HG02588 (cell line): ENCODE measurements around the gene LTBP2.

ENCODE experiments used
- ATAC-seq: cut with Tn5 transposase; IDR thresholded peaks from one replicate; pipeline ENCODE4 v1.9.1; 2021; ENCODE audit warnings: mild to moderate bottlenecking, moderate library complexity; ENCODE audit not compliant: unreplicated experiment

The LTBP2 gene

DNA sequence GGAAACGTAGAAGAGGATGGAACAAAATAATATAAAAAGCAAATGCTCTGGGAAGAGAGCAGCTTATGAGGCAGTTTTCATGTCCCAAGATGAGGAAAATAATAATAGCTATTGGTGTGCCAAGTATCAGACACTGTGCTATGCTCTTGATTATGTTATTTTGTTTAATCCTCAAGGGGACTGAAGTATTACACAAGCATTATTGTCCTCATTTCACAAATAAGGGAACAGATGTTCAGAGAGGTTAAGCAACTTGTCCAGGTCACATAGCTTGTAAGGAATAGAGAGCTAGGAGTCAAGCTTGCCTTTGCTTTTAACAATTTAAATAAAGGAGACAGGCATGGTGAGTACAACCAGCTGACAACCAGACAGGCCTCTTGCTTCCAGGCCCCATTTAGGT lies 26.9 kb upstream of the LTBP2 start:
- no peak for ATAC-seq

DNA sequence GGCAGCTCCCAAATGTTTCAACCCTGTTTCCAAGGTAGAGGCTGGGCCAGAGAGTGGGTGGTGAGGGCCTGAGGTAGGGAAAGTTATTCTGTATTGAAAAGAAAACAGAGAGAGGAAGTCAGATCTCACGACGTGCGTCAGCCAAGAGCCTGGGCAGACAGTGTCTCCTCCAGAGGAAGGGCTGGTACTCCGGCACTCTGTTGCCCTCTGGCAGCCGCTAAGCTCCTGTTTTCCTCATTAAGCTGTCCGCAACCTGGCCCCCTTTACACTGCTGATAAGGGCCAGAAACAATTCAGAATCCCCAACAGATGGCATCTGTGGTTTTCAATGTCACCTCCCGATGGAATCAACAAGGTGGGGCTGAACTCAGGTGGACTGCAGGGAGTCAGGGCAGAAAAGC lies 26.0 kb upstream of the LTBP2 start:
- ATAC-seq = no peak

DNA sequence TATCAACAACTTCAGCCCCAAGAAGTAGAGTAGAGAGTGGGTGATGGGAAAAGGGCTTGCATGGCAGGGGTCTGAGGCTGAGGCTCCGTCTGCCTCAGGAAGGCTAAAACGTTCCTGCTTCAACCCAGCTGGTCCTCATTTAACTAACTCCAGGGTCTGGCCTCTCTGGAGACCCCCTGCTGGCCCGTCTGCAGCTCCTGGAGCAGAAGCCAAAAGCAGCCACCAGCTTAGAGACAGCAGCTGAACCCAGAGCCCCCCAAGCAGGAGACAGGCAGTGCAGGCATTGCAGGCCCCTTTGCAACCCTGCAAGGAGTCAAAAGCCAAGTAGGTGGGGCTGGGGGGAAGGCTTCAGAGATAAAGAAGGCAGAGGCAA lies 25.1 kb upstream of the LTBP2 start:
- ATAC-seq = no peak

DNA sequence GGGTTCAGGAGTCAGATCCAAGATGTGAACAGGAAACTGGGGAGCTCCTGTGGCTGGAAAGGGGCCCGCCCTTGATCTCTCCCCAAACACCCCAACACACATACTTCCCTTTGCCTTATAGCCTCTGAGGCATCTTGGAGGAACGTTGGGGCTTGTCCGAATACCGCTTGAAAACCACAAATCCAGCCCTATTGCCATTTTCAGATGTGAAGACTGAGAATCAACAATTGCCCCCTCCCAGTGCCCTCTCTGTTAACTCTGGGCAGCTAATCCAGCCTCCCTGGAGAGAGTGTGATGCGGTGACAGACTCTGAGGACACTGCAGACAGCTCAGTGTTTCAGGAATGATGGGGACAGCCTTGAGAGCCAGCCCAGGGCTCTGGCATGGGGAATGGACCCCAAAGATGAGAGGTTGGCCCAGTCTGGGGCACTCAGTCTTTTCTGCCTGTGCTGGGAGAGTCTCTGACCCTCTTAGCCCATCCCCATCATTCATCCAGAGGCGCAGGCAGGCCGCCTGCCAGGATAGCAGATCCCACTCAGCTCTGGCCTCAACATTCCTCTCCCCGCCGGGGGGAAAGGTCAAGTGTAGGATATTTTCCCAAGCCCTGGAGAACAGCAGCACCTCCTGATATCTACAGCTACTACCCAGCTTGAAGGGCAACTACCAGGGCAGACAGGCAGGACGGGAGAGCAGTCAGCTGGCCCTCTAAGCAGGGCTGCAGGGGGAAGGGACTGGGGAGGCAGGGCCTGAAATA lies 24.6 kb upstream of the LTBP2 start:
- no peak for ATAC-seq

DNA sequence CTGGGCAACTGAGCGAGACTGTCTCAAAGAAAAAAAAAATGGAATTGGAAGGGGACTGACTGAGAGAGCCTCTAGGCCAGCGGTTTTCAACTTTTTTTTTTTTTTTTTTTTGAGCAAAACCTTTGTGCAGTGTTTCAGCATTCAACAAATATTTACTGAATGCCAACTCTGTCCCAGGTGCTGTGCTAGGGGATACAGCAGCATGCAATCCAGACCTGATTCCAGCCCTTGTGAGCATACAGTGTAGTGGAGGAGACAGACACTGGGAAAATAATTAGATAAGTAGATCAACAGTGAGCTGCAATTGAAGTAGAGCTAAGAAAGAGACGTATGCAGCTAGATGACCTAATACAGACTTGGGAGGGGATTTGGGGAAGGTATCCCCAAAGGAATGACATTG lies 23.8 kb upstream of the LTBP2 start:
- no peak for ATAC-seq

DNA sequence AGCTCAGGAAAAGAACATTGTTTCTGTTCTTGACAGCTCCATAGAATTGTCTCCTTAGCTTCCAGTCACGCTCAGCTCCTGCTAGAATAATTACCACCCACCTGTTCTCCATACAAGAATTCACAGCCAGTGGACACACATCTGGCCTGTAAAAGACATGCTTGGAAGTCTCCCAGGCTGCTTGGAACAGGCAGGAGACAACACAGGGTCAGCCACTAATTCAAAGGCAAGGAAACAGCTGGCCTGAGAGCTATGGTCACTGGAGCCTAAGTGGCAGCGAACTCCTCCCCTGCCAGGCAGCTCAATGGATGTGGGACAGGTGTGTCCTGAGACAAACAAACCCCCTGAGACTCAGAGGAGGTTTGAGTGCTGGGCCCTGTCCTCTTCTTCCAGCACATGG lies 22.9 kb upstream of the LTBP2 start:
- ATAC-seq = no peak

DNA sequence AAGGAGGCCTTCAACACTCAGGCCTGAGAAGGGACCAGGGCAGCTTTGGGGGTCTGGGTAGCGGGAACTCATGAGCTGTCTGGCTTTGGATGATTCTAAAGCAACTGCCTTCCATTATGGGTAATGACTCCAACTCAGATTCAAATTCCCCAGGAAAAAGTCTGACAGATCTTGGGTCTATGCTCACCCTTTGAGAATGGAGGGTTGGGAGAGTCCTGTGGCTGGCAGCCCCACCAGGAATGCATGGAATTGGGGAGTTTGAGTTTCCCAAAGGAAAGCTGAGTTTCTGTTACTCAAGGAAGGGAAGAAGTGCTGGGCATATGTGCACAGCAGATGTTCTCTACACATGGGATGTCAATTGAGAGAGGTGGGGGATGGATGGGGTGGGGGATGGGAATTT lies 22.4 kb upstream of the LTBP2 start:
- ATAC-seq = no peak

DNA sequence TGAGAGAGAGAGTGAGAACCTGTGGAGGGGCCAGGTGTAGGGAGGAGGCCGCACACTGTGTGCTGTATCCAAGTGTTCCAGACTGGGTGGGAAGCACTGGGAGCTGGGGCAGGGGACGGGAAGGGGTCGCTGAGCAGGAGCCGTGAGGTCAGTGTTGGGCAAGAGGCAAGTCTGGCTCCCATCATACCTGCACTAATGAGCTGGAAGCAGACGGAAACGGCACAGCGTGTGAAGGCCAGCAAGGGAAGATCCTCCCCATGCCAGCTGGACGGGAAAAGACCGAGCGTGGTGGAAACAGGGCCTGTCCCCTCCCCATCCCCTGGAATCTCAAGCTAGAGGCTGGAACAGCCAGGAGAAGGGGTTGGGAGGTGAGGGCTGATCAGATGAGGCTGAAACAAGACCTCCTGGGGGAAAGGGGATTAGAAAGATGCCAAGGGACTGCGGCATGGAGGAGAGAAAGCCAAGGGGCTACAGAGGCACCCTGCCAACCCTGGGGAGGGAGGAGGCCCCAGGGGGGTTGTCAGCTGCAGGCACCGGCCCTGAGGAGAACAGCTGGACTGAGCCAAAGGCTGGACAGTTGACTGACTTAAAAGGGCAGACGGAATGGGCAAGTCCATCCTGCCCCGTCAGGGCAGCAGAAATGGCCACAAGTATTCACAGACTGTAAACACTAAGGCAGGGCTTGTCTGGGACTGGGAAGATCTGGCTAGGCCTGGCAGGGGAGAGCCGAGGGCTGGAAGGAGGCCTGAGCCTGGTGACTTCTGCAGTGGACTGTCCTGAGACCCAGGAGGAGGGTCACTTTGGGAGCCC lies 19.0 kb upstream of the LTBP2 start:
- ATAC-seq = no peak

DNA sequence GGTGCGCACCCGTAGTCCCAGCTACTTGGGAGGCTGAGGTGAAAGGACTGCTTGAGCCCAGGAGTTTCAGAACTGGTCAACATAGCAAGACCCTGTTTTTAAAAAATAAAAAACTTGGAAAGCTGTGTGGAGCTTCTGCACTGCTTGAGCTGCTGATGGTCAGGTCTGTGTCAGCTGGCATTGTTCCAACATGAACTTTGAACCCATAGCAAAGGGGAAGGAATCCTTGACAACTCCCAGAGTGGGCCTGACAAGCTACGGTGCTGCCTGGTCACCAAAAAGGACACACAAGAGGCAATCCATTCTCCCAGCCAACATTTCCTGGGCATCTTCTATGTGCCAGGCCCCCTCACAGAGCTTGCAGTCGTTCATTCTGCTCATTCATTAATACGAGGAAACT lies 16.4 kb upstream of the LTBP2 start:
- ATAC-seq = no peak

DNA sequence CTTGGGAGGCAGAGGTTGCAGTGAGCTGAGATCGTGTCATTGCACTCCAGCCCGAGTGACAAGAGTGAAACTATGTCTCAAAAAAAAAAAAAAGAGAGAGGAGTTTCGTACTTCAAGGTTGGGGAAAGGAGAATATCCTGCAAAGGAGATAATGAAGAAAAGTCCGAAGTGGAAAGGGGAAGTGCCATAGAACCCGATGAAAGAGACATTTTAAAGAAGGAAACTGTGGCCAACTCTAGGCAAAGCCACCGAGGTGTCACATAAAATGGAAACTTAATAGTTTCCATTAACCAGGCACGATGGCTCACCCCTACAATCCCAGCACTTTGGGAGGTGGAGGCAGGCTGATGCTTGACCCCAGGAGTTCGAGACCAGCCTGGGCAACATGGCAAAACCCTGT lies 15.0 kb upstream of the LTBP2 start:
- no peak for ATAC-seq

DNA sequence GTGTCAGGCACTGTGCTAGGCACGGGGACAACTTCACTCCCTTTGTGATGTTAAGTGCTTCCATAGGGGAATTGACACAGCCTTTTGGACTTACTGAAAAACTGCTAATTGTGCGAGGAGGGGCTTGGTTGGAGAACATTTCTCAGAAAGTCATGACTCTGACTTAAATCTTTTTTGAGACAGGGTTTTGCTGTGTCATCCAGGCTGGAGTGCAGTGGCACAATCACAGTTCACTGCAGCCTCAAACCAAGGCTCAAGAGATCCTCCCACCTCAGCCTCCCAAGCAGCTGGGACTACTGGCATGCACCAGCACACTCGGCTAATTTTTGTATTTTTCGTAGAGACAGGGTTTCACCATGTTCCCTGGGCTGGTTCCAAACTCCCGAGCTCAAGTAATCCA lies 10.2 kb upstream of the LTBP2 start:
- ATAC-seq = no peak

DNA sequence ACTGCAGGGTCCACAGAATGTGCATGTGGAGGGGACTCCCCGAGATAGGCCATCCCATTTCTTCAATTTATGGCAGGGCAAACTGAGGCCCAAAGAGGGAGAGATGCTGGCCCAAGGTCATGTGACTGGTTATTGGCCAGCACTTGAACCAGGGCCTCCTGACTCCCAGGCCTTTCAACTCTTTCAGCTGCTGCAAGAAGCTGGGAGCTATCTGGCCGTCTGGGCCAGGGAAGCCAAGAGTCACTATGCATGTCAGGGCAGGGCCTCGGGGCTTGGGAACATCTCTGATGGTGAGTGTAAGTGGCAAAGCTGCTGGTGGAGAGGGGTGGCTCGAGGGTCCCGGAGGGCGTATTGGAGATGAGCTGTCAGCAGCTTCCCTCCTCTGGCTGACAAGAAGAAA lies 9.5 kb upstream of the LTBP2 start:
- ATAC-seq = no peak

DNA sequence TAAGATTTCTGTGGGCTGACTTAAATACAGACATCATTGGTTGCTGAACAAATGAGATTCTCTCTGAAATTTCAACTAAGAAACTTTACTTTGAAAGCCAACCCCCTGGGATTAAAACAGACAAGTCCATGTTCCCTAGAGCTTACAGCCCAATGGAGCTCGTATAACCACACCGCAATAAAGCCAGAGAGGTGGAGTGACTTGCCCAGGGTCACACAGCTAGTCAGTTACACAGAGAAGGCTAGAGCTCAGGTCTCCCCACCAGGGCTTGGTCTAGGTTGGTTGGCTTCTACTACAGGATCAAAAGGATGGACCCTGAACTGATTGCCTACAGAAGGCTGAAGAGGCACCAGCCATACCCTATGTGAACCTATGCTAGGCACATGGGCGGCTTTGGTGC lies 8.9 kb upstream of the LTBP2 start:
- ATAC-seq = no peak

DNA sequence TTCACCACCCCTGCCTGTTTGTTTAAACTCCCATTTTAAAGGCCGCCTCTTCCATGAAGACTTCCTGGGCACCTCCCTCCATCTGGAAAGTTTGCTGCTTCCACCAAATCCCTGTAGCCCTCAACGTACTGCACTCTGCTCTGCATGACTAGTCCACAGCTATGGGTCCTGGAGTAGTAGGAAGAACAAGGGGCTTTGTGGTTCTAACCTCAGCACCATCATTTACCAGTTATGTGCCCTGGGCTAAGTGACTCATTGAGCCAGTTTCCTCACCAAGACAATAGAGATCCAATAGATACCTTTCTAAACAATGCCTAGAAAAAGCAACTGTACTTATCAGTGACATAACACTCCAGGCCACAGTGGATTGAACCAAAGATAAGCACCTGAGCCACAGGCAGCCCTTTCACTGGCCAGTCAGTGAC lies 8.5 kb upstream of the LTBP2 start:
- ATAC-seq = no peak

DNA sequence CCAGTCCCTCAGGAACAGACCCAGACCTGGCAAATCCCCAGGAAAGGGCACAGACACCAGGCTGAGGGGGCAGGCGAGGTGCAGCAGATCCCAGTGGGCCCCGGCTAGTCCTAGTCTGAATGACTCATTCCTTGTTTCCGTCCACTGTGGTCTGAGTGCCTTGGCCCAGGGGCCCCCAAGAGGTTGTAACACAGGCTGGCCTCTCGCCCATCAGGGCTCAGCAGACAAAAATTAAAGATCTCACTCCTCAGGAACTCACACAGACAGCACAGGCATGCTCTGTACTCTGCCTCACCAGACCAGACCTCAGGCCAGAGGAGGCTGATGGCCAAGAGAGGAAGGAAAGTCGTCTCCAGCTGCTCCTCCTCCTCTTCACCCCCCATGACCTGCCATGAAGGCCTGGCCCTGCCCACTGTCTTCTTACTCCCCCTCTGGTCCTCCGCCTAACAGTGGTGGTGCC lies 7.7 kb upstream of the LTBP2 start:
- ATAC-seq = no peak

DNA sequence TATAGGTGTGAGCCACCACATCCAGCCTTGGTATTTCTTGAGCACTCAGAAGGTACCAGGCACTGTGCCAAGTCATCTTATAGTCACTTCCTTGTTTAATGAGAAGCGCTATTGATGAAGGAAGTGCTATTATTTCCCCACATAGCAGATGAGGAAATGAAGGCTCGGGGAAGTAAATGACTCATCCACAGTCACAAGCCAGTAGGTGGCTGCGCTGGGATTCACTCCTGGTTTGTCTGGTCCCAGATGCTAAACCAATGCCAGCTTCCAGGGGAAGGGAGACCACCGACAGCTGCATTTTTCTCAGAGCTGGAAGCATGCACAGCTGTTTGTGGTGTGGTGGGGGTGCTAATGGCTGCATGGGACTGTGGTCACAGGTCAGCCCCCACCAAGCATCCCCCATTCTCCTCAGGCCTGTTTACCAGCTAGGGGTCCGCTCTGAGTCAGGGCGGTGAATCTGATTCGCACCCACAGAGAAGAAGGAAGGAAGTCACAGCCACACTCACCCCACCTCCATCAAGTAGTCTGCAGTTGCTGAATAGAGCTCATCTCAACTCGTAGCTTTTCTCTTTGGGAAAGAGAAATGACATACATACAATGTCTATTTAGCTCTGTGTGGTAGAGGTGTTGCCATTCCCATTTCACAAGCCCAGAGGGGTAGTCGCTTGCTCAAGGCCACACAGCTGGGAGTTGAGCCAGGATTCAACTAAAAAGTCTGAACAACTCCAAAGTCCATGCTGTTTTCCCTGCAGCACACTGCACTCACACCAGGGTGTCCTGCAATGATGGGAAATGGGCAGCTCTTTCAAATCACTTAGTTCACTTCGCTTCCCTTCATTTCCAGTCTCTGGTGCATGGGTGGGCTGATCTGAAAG lies 6.3 kb upstream of the LTBP2 start:
- ATAC-seq = no peak

DNA sequence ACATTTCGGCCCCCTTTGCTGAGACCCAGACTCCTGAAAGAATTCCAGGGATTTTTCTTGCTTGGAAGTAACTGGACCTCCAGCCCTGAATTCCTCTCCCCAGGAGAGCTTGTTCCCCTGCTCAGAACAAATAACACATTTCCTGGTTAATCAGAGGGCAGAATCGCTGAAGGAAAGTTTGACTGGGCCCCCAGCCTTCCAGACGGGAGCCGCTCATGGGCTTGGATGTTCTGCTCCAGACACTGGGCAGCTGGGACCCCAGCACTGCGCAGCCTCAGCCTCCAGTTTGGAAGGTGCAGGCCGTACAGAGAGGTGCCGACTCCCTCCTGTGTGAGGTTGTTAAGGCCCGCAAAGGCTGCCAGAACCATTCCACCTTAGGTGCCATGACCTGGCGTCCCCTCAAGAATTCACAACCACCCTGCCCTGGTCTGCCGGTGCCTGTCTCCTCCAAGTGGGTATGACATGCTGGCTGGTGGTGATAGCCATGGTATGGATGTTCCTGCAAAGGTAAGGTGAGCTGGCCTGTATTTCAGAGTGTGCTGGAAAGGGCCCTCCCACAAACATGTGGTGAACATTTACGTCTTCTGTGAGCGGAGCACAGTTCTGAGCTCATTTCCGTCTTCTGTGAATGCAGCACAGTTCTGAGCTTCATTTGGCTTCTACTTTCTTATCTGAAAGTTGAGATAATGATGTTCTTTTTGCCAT lies 5.1 kb upstream of the LTBP2 start:
- ATAC-seq = no peak

DNA sequence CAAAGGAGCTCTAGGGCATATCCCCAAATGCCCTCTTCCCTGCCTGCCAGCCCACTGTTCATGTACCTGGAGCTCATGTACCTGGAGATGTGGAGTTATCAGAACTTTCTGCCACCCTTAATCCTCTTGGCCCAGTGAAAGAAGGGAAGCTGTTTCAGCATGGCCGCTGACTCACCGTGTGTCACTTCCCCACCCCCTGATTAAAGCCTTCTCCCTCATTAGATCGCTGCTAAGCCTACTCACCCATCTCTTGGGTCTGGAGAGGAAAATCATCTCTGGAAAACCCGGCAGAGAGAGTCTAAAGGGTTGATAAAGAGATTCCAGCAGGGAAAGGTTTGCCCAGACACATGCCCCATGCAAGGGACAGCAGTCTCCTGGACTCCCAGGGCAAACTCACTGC lies 4.5 kb upstream of the LTBP2 start:
- ATAC-seq = no peak

DNA sequence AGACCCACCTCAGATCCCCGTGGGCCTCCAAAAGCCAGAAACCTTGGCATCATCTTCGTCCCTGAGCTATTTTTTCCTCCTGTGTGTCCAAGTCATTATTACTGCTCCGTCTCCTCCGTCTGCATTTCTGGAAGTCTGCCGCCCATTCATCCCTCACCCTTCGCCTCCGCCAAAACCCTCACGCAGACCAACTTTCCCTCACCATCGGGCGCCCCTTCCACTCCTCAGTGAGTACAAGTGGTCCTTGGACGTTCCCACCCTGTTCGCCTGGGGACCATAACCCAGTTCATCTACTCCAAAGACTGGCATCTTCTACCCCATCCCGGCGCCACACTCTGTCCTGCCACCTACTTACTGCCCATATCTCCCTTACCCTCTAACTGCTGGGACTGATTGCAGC lies 3.7 kb upstream of the LTBP2 start:
- ATAC-seq = no peak

DNA sequence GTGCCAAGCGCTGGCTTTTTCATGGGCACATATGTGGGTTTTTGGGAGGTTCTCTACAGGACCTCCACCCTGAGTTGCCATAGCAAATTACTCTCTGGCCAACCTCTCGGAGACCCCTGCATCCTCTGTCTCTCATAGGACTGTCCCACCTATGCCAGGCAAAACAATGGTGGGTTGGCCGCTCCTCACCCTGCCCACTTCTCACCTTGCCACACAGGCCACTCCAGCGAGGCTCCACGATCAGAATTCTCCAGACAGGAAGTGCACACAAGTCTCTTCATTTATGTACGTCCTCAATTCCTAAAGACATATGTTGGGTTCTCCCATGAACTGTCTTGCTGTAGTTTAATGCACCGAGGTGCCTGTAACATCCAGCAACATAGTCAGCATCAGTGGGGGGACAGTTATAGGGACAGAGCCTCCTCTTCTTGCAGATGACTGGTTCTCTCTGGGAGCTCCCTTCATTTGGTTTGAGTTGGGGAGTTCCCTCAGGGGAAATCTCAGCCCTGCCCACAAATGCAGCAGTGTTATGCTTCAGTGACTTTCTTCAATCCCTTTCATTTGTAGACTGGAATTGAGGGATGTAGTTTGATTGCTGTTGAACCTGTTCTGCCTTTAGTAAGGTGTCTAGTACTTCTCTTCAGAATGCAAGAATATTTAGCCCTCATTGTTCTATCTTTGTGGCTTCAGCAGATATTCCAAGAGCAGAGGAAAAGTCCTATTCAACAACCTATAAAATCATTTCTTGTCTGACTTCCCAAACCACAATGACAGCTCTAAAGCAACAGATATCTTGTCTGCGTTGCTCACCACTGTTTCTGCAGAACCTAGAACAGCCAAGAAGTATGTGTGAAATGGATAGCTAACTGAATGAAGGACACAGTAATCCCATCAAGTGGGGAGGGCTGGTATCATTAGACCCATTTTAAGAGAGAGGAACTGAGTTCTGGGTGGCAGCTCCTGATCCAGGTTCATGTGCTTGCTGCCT lies 2.8 kb upstream of the LTBP2 start:
- ATAC-seq = no peak
